IMR-90 (cell line): Measurements from ENCODE around the gene NOBOX. TPM values are rescaled to one million over a fixed set of nuclear protein-coding genes. Genes with fewer than 3 reads are reported as not detected.

ENCODE experiments used
- ATAC-seq: fragments of 200-7000 bp; cut with Tn5 transposase; 2 replicates; pipeline ENCODE4 v1.9.1; 2020; ENCODE audit warnings: low read depth, mild to moderate bottlenecking, moderate library complexity
- BruUV-seq: library from RNA; stranded (reverse); fragments of 400-500 nt; replicated peaks from 2 replicates; lab custom pipeline; 2021; lab: Mats Ljungman, UMichigan
- CTCF ChIA-PET: fragments of 300-600 bp; formaldehyde crosslinking; extraction: SDS; loops from one replicate; lab custom pipeline; 2021; ENCODE audit warnings: antibody characterized with exemption; lab: Yijun Ruan, JAX
- POLR2A ChIA-PET: fragments of 300-600 bp; sonication (Branson Sonifier 250); formaldehyde crosslinking; loops from one replicate; lab custom pipeline; 2022; ENCODE audit warnings: antibody characterized with exemption; ENCODE audit not compliant: unreplicated experiment; lab: Charles Lee
- DNase-seq: peaks from one replicate; pipeline ENCODE4 v3.0.0; 2013
- H2AFZ ChIP-seq: replicated peaks from 2 replicates; pipeline ENCODE3; 2013; ENCODE audit warnings: low read length, mild to moderate bottlenecking; ENCODE audit not compliant: poor library complexity
- H2AK5ac ChIP-seq: 2 replicates; pipeline ENCODE4 v1.6.1; 2013; ENCODE audit warnings: low read depth, low read length, inconsistent platforms
- H2AK9ac ChIP-seq: replicated peaks from 2 replicates; pipeline ENCODE3; 2013; ENCODE audit warnings: mild to moderate bottlenecking, low read depth, low read length, moderate library complexity; ENCODE audit not compliant: poor library complexity
- H2BK120ac ChIP-seq: 2 replicates; pipeline ENCODE4 v1.6.1; 2013; ENCODE audit warnings: low read depth, low read length, inconsistent platforms
- H2BK15ac ChIP-seq: 3 replicates; pipeline ENCODE4 v1.6.1; 2013; ENCODE audit warnings: low read depth, low read length, inconsistent platforms
- H2BK20ac ChIP-seq: 2 replicates; pipeline ENCODE4 v1.6.1; 2013; ENCODE audit warnings: low read depth, mild to moderate bottlenecking, inconsistent platforms, low read length, moderate library complexity
- H2BK5ac ChIP-seq: 2 replicates; pipeline ENCODE4 v1.6.1; 2013; ENCODE audit warnings: mild to moderate bottlenecking, low read depth, low read length, inconsistent platforms; ENCODE audit not compliant: poor library complexity, severe bottlenecking
- H3K14ac ChIP-seq: replicated peaks from 2 replicates; pipeline ENCODE4 v1.6.1; 2013; ENCODE audit warnings: low read depth, low read length, inconsistent platforms
- H3K18ac ChIP-seq: 2 replicates; pipeline ENCODE4 v1.6.1; 2013; ENCODE audit warnings: low read depth, low read length, control low read depth
- H3K23ac ChIP-seq: 2 replicates; pipeline ENCODE4 v1.6.1; 2013; ENCODE audit warnings: low read depth, low read length, inconsistent platforms
- H3K27ac ChIP-seq: 2 replicates; pipeline ENCODE4 v1.5.1; 2013; ENCODE audit warnings: mild to moderate bottlenecking, control low read depth, low read length; ENCODE audit not compliant: insufficient read depth
- H3K27me3 ChIP-seq: 2 replicates; pipeline ENCODE4 v1.6.1; 2013; ENCODE audit warnings: low read length; ENCODE audit not compliant: control insufficient read depth, insufficient read depth
- H3K36me3 ChIP-seq: 2 replicates; pipeline ENCODE4 v1.6.1; 2013; ENCODE audit warnings: low read length, mixed read lengths; ENCODE audit not compliant: control insufficient read depth, insufficient read depth
- H3K4ac ChIP-seq: 2 replicates; pipeline ENCODE4 v1.6.1; 2013; ENCODE audit warnings: low read depth, low read length, inconsistent platforms
- H3K4me1 ChIP-seq: 2 replicates; pipeline ENCODE4 v1.6.1; 2013; ENCODE audit warnings: low read length, mixed read lengths; ENCODE audit not compliant: control insufficient read depth, insufficient read depth
- H3K4me2 ChIP-seq: 2 replicates; pipeline ENCODE4 v1.6.1; 2013; ENCODE audit warnings: low read depth, mild to moderate bottlenecking, control low read depth, low read length, moderate library complexity
- H3K4me3 ChIP-seq: 2 replicates; pipeline ENCODE4 v1.5.1; 2013; ENCODE audit warnings: low read depth, mild to moderate bottlenecking, control low read depth, low read length, moderate library complexity; ENCODE audit not compliant: insufficient read depth
- H3K56ac ChIP-seq: 2 replicates; pipeline ENCODE4 v1.6.1; 2013; ENCODE audit warnings: low read length, inconsistent platforms; ENCODE audit not compliant: insufficient read depth; ENCODE audit errors: extremely low read depth
- H3K79me1 ChIP-seq, 2 experiments: 2 replicates each; pipeline ENCODE4 v1.6.1; 2013; ENCODE audit warnings: low read length in 2 of 2, inconsistent platforms in 1 of 2, low read depth in 1 of 2
- H3K9ac ChIP-seq: 2 replicates; pipeline ENCODE4 v1.6.1; 2013; ENCODE audit warnings: low read depth, low read length, control low read depth
- H3K9me1 ChIP-seq: 2 replicates; pipeline ENCODE4 v1.6.1; 2013; ENCODE audit warnings: low read length, inconsistent platforms; ENCODE audit not compliant: insufficient read depth
- H3K9me3 ChIP-seq: 2 replicates; pipeline ENCODE4 v1.6.1; 2013; ENCODE audit warnings: low read length; ENCODE audit not compliant: control insufficient read depth, insufficient read depth
- H4K20me1 ChIP-seq: 2 replicates; pipeline ENCODE4 v1.6.1; 2013; ENCODE audit warnings: low read length, inconsistent platforms; ENCODE audit not compliant: insufficient read depth
- H4K5ac ChIP-seq: 2 replicates; pipeline ENCODE4 v1.6.1; 2013; ENCODE audit warnings: mild to moderate bottlenecking, low read depth, low read length, control low read depth
- H4K8ac ChIP-seq, 2 experiments: 2 replicates each; pipeline ENCODE4 v1.6.1; 2013; ENCODE audit warnings: low read depth in 2 of 2, low read length in 2 of 2, control low read depth in 1 of 2, inconsistent platforms in 1 of 2
- H4K91ac ChIP-seq: 2 replicates; pipeline ENCODE4 v1.6.1; 2013; ENCODE audit warnings: low read depth, low read length, inconsistent platforms; ENCODE audit not compliant: insufficient read depth
- MAFK ChIP-seq: IDR thresholded peaks from 2 replicates; pipeline ENCODE4 v1.6.1; 2012; ENCODE audit warnings: low read depth, low read length, improper control_type of control experiment
- MXI1 ChIP-seq: IDR thresholded peaks from 2 replicates; pipeline ENCODE4 v1.6.1; 2012; ENCODE audit warnings: low read depth, mild to moderate bottlenecking, low read length, moderate library complexity, borderline replicate concordance
- NFE2L2 ChIP-seq: fragments of 150-350 bp; IDR thresholded peaks from 2 replicates; pipeline ENCODE4 v1.6.1; 2016; ENCODE audit warnings: low read depth, mild to moderate bottlenecking, low read length
- RFX5 ChIP-seq: IDR thresholded peaks from 2 replicates; pipeline ENCODE4 v1.8.0; 2012; ENCODE audit warnings: low read depth, mild to moderate bottlenecking, low read length, moderate library complexity
- WGBS, 2 experiments: methylation state at CpG; one replicate each; pipeline versions ENCODE4 v1.1.5 to v1.1.7; 2013; ENCODE audit warnings: missing lambda C conversion rate in 2 of 2; ENCODE audit not compliant: insufficient read length in 1 of 2; ENCODE audit errors: extremely low coverage in 2 of 2; 5-methylcytosine and 5-hydroxymethylcytosine counted together
- dilution Hi-C: fragments of 300-500 bp; cut with HindIII; formaldehyde crosslinking; loops from one replicate; pipeline ENCODE4 v1.14.3; 2018; ENCODE audit warnings: low sequenced_read_pairs; ENCODE audit not compliant: unreplicated experiment
- in situ Hi-C: fragments of 300-500 bp; cut with MboI; formaldehyde crosslinking; loops from 3 replicates; pipeline ENCODE4 v1.14.3; 2019; ENCODE audit warnings: low sequenced_read_pairs, inconsistent platforms, mixed read lengths
- intact Hi-C: fragments of 100-400 bp; cut with micrococcal nuclease; formaldehyde crosslinking; loops from 2 replicates; pipeline ENCODE4 v1.10.0; 2022
- polyA plus RNA-seq, 3 experiments: library from polyadenylated mRNA; depleted of rRNA; stranded (reverse); fragments of >200 nt; gene quantifications; 2 replicates each; pipeline ENCODE4 v1.2.3, GENCODE V29; 2012; ENCODE audit warnings: low replicate concordance in 1 of 3
- total RNA-seq: library from RNA; depleted of rRNA; stranded (reverse); fragments of >200 nt; gene quantifications from 2 replicates; pipeline ENCODE4 v1.2.3, GENCODE V29; 2012

NOBOX gene
- total and polyA plus RNA-seq, 2 of the 4 experiments (the other 2 are of a cell fraction) = not detected

GRCh38 chr7:144398911-144399310, 4.6 kb downstream of the NOBOX start:
- no peak overlapping the region for H4K91ac ChIP-seq
- dilution Hi-C loops (no loop called here), intact Hi-C loops (no loop called here), in situ Hi-C loops (loop anchor here (25.0 kb wide), 1 partner anchor 212 kb away; the partner anchor contains the start of genes ARHGEF35 and CTAGE4)
- no peaks in the 10 kb centered on the region for H3K79me1 ChIP-seq
- TF ChIP-seq NFE2L2 (no peak), MAFK (no peak), RFX5 (no peak), MXI1 (no peak)
- no peak overlapping the region for H3K4me3 ChIP-seq
- no peak for ATAC-seq
- H4K20me1 ChIP-seq = no peaks in the 10 kb centered on the region
- no peak overlapping the region for H4K5ac ChIP-seq
- H3K14ac ChIP-seq = no peak overlapping the region
- no peak overlapping the region for H3K4me2 ChIP-seq
- no peak overlapping the region for H2AK5ac ChIP-seq
- no peaks in the 10 kb centered on the region for H3K36me3 ChIP-seq
- no peak overlapping the region for H2BK120ac ChIP-seq
- H3K9ac ChIP-seq = no peak overlapping the region
- no peak overlapping the region for H3K18ac ChIP-seq
- H4K8ac ChIP-seq = no peak overlapping the region
- H3K27ac ChIP-seq = no peak overlapping the region
- POLR2A ChIA-PET = no interaction called here
- H2BK15ac ChIP-seq = no peak overlapping the region
- no peak overlapping the region for H2BK20ac ChIP-seq
- no peaks in the 10 kb centered on the region for H3K9me1 ChIP-seq
- WGBS, 2 experiments = no CpG with 5 or more reads among the region's 6 CpGs
- H2AK9ac ChIP-seq = no peak overlapping the region
- no peaks in the 10 kb centered on the region for H3K27me3 ChIP-seq
- no peak overlapping the region for H3K23ac ChIP-seq
- CTCF ChIA-PET = no interaction called here
- H2BK5ac ChIP-seq = no peak overlapping the region
- BruUV-seq = no TSS peak
- H3K56ac ChIP-seq = no peak overlapping the region
- H3K9me3 ChIP-seq = peaks cover 15% of the 10 kb centered on the region; the same call in 1 of the 2 replicates
- H3K4ac ChIP-seq = no peak overlapping the region
- H3K4me1 ChIP-seq = no peaks in the 10 kb centered on the region
- H2AFZ ChIP-seq = no peak overlapping the region
- DNase-seq = no peak
